SJSA1 (cell line): ENCODE data around the gene KCND3. TPM values are rescaled to one million over a fixed set of nuclear protein-coding genes. Genes with fewer than 3 reads are reported as not detected.
"Not testable (repeated sequence)": the region's sequence is repeated elsewhere in the genome, so short reads cannot be mapped to it uniquely, and the experiment has no call there.

ENCODE experiments used
- DNase-seq, 2 experiments: peaks; one replicate each; pipeline ENCODE4 v3.0.0-alpha.2; 2015 to 2020; ENCODE audit warnings: low spot score in 2 of 2, low read depth in 1 of 2
- H3K27ac ChIP-seq: fragments of 250-450 bp; sonication (Bioruptor Pico); 2 replicates; pipeline ENCODE4 v1.5.1; 2020; ENCODE audit warnings: mild to moderate bottlenecking, moderate library complexity
- H3K27me3 ChIP-seq: fragments of 250-450 bp; sonication (Bioruptor Pico); replicated peaks from 2 replicates; pipeline ENCODE4 v1.5.1; 2020; ENCODE audit warnings: mild to moderate bottlenecking, moderate library complexity
- H3K36me3 ChIP-seq: fragments of 250-450 bp; sonication (Bioruptor Pico); 2 replicates; pipeline ENCODE4 v1.5.1; 2020; ENCODE audit warnings: mild to moderate bottlenecking
- H3K4me1 ChIP-seq: fragments of 250-450 bp; sonication (Bioruptor Pico); replicated peaks from 2 replicates; pipeline ENCODE4 v1.6.1; 2021; ENCODE audit warnings: mild to moderate bottlenecking
- H3K4me3 ChIP-seq: fragments of 250-450 bp; sonication (Bioruptor Pico); 2 replicates; pipeline ENCODE4 v1.5.1; 2020; ENCODE audit warnings: mild to moderate bottlenecking
- H3K9me3 ChIP-seq: fragments of 250-450 bp; sonication (Bioruptor Pico); replicated peaks from 2 replicates; pipeline ENCODE4 v1.5.1; 2020; ENCODE audit warnings: mild to moderate bottlenecking
- total RNA-seq: library from RNA; depleted of rRNA; stranded (reverse); fragments of >200 nt; shearing (Covaris generic); gene quantifications from 2 replicates; pipeline ENCODE4 v1.2.3, GENCODE V29; 2014

KCND3 gene
- total RNA-seq, 1 experiment from 2014 or later: not detected

DNA sequence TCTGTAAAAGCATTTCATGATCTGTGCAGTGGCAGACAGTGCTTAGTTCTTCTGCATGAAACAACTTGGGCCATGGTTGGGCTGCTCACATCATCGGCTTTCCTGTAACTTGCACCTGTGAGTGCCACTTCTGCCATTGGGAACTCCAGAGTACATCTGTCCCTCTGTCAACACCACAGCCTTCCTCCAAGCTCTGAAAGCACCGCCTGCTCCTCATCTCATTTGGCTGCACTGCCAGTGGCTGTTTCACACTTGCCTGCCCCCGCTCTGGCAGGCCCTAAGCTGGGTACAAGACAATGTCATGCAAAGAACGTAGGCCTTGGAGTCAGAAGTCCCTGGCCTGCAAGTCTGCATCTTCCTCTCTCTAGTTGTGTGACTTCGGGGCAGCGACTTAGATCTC lies 187.4 kb downstream of the KCND3 start:
- peaks cover 40% of the 10 kb centered on the region for H3K27me3 ChIP-seq
- H3K27ac ChIP-seq: no peak overlapping the region
- DNase-seq: no peak
- H3K4me3 ChIP-seq: no peak overlapping the region
- H3K9me3 ChIP-seq: no peaks in the 10 kb centered on the region
- H3K4me1 ChIP-seq: no peaks in the 10 kb centered on the region
- H3K36me3 ChIP-seq: no peaks in the 10 kb centered on the region

DNA sequence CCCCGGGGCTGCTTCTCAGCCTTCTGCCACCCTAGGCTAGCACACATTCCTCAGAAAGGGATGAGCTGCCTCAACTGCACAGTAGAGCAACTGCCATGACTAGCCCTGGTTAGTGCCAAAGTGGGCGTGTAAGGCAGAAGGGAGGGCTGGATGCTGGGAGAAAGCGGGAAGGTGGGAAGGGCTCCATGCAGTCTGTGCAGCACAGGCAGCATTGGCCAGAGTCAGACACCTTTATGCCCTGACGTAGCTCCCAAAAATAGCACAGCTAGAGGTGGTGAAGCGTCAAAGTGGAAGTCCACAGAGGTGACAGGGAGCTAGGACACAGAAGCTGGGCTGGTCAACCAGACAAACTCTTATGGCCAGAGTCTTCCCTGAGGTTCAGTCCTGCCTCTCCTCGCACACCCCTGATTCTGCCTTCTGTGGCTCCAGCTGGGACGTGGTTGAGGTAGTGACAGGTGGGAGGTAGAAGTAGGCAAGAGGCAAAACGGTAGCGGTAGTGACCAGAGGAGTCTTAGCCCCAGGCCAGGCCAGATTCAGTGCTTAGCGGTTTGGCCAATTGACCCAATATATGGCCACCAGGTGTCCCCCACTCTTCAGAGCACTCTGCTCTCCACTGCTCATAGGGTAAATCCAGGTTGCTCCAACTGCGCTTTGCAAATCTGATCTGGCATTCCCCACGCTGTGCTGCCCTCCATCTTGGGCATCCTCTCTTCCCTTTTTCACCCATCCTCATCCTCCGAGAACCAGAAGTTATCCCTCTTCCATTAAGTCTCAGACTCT lies 188.2 kb downstream of the KCND3 start:
- Histone ChIP-seq H3K4me3 (no peak overlapping the region), H3K36me3 (no peaks in the 10 kb centered on the region), H3K27me3 (peaks cover 36% of the 10 kb centered on the region), H3K4me1 (no peaks in the 10 kb centered on the region), H3K27ac (no peak overlapping the region), H3K9me3 (no peaks in the 10 kb centered on the region)
- DNase-seq: no peak

DNA sequence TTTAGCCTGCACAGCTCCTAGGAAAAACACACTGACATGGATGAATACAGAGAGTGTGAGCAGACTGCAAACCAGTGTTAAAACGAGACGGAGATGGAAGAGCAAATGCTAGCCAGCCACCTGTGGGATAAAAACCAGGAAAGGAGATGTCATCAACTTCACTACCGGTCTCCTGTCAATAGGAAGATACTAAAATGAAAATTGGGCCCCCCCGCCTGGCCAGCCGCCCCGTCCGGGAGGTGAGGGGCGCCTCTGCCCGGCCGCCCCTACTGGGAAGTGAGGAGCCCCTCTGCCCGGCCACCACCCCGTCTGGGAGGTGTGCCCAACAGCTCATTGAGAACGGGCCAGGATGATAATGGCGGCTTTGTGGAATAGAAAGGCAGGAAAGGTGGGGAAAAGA lies 189.7 kb downstream of the KCND3 start:
- DNase-seq, H3K9me3 ChIP-seq: not testable (repeated sequence)

DNA sequence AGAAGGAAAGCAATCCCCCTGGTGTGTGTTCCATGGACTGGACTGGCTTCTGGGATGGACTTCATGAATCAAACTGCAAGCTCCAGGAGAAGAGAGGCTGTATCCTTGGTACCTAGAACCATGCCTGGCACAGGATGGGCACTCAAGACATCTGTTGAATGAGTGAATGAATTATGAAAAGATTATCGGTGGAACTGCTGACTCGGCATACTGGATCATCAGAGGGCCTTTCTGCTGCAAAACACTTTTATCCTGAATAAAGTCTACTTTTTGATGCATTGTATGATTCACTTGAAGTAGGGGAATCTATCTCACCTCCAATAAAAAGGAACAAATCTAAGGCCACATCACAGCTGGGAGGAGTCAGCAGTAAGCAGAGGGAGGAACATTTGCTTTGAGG lies 190.9 kb downstream of the KCND3 start:
- Histone ChIP-seq H3K4me1 (no peaks in the 10 kb centered on the region), H3K27me3 (peaks cover 22% of the 10 kb centered on the region), H3K9me3 (no peaks in the 10 kb centered on the region), H3K27ac (no peak overlapping the region), H3K4me3 (no peak overlapping the region), H3K36me3 (no peaks in the 10 kb centered on the region)
- no peak for DNase-seq

More for the DNA sequence above, 189.7 kb downstream of the KCND3 start:
- H3K4me3 ChIP-seq, H3K4me1 ChIP-seq, H3K36me3 ChIP-seq, H3K27ac ChIP-seq: not testable (repeated sequence)
- peaks cover 33% of the 10 kb centered on the region for H3K27me3 ChIP-seq

DNA sequence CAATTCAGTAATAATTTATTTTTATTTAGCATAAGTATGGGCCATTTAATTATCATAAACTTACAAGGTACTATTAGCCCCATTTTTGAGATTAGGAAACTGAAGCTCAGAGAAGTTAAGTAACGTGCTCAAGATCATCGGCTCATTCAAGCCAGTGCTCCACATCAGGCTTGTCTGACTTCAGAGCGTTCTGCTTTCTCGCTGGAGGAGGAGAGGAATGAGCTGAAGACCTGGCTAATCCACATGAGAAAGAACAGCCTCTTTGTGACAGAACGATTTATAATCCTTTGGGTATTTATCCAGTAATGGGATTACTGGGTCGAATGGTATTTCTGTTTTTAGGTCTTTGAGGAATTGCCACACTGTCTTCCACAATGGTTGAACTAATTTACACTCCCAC lies 194.1 kb downstream of the KCND3 start:
- DNase-seq: no peak
- H3K9me3 ChIP-seq: no peaks in the 10 kb centered on the region
- H3K4me3 ChIP-seq: no peak overlapping the region
- H3K27ac ChIP-seq: no peak overlapping the region
- no peaks in the 10 kb centered on the region for H3K4me1 ChIP-seq
- no peaks in the 10 kb centered on the region for H3K36me3 ChIP-seq
- peaks cover 24% of the 10 kb centered on the region for H3K27me3 ChIP-seq

DNA sequence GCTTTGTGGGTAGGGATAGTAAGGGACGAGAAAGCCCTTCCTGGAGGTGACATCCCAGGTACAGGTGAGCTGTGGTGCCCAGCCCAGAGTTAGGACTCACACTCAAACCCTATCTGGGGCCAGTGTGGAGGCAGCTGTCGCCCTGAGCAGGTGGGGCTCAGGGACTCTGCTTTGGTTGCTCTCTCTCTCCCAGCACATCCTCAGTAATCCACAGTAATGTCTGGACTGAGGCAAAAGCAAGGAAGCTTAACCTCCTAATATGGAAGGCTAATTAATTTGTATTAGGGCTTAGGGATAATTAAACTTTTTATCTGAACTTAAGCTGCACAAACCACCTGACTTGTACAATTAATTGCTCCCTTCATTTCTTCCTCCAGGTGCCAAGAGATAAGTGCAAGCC lies 195.5 kb downstream of the KCND3 start:
- no peaks in the 10 kb centered on the region for H3K4me1 ChIP-seq
- H3K27me3 ChIP-seq: peaks cover 31% of the 10 kb centered on the region
- no peak overlapping the region for H3K4me3 ChIP-seq
- H3K36me3 ChIP-seq: no peaks in the 10 kb centered on the region
- H3K9me3 ChIP-seq: no peaks in the 10 kb centered on the region
- H3K27ac ChIP-seq: no peak overlapping the region
- DNase-seq: no peak

DNA sequence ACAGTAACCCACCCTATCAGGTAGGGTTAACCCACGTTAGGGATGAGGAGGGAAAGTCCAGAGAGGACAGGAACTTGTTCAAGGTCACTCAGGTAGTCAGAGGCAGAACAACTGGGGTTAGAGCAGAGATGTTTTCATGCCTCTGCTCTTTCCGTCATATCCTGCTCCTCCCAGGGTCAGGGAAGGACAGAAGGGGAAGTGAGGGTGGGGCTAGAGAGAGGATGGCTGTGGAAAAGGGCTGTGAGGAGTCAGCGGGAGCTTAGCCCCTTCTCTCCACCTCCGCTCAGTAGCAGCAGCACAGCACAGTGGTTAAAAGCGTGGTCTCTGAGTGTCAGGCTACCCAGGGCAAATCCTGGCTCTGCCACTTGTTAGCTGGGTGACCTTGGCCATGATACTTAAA lies 197.2 kb downstream of the KCND3 start:
- no peak overlapping the region for H3K4me3 ChIP-seq
- no peak overlapping the region for H3K27ac ChIP-seq
- no peaks in the 10 kb centered on the region for H3K4me1 ChIP-seq
- H3K36me3 ChIP-seq: no peaks in the 10 kb centered on the region
- no peak for DNase-seq
- H3K9me3 ChIP-seq: no peaks in the 10 kb centered on the region
- H3K27me3 ChIP-seq: peaks cover 33% of the 10 kb centered on the region

DNA sequence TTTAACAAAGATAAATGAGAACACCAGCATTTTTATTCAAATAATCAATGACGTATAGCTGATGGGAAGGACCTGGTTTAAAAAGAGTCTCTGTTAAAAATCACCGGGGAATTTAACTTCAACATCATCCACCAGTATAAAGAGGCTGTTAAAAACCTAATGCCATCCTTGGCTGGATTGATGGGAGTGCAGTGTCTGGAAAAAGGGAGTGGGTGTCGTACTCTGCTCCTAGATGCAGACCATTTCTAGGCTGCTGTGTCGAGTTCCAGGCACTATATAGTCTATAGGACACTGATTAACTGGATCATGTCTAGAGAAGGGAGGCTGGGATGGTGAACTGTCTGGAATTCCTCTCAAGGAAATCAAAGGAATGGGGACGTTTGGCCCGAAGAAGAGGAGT lies 197.7 kb downstream of the KCND3 start:
- DNase-seq: no peak
- no peaks in the 10 kb centered on the region for H3K9me3 ChIP-seq
- no peaks in the 10 kb centered on the region for H3K4me1 ChIP-seq
- no peaks in the 10 kb centered on the region for H3K36me3 ChIP-seq
- no peak overlapping the region for H3K27ac ChIP-seq
- no peak overlapping the region for H3K4me3 ChIP-seq
- peaks cover 33% of the 10 kb centered on the region for H3K27me3 ChIP-seq

DNA sequence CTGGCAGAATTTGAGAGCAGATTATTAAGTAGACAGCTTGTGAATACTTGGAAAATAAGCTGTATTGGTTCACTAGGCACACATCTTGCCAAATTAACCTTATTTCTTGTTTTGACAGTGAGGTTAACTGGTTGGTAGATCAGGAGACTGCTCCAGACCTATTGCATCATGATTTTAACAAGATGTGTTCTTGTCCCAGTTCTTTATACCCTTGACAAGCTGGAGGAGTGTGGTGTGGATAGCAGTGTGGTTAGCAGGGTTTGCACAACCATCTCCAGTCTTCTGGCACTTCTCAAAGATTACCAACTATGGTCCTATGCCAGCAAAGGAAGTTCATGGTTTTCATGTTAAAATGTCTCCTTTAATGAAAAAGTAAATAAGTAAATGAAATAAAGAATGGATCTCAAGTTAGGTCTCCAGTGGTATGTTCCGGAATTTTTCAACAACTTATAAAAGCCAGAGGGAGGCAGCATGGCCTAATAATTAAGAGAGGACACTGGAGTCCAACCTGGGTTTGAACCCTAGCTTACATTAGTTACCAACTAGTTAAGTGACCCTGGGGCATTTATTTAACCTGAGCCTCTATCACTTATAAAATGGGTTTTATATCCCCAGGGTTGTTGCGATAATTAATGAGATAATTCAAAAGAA lies 199.7 kb downstream of the KCND3 start:
- no peak for DNase-seq
- Histone ChIP-seq H3K4me3 (no peak overlapping the region), H3K9me3 (no peaks in the 10 kb centered on the region), H3K27ac (no peak overlapping the region), H3K4me1 (no peaks in the 10 kb centered on the region), H3K27me3 (peaks cover 25% of the 10 kb centered on the region), H3K36me3 (no peaks in the 10 kb centered on the region)

DNA sequence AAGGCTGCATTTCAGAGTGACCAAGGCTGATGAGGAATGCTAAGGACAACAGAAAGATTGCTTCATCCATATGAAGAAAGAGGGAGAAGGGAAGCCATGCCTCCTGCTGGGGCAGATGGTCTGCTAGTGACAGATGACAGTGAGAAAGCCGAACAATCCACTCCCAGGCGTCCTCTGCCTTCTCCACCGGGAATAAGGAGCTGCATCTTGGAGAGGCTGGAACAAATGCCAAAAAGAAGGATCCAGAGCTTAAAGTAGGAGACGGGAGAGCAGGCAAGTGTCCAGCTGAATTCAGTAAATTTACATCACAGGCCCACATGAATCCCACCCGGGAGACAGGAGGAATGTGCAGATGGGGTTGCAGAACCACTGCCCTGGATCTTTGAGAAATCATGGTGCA lies 200.3 kb downstream of the KCND3 start:
- H3K9me3 ChIP-seq: no peaks in the 10 kb centered on the region
- H3K27ac ChIP-seq: no peak overlapping the region
- H3K27me3 ChIP-seq: peaks cover 25% of the 10 kb centered on the region
- DNase-seq: no peak
- no peaks in the 10 kb centered on the region for H3K36me3 ChIP-seq
- H3K4me1 ChIP-seq: no peaks in the 10 kb centered on the region
- no peak overlapping the region for H3K4me3 ChIP-seq

DNA sequence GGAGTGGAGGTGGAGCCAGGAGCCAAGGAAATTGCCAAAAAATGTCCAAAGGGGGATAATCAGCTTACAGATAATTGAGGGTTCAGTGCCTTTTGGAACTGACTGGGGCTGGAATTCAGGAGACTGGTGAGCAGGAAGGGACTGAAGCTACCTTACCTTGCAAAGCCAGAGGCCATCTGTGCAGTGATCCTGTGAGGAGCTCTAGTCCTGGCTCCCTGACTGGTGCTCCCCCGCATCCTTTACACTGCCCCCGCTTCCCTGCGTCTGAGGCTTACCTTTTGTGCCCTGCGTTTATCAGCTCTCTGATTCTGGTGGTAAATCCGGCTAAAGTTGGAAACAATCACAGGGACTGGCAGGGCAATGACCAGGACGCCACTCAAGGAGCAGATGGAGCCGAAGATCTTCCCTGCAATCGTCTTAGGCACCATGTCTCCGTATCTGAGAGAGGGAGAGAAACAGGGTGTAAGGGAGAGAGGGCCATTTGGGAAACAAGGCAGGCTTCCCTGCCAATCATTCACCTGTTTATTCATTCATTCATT lies 202.7 kb downstream of the KCND3 start:
- H3K9me3 ChIP-seq: no peaks in the 10 kb centered on the region
- no peak overlapping the region for H3K27ac ChIP-seq
- H3K27me3 ChIP-seq: peaks cover 22% of the 10 kb centered on the region
- H3K36me3 ChIP-seq: no peaks in the 10 kb centered on the region
- no peak for DNase-seq
- no peaks in the 10 kb centered on the region for H3K4me1 ChIP-seq
- H3K4me3 ChIP-seq: no peak overlapping the region

DNA sequence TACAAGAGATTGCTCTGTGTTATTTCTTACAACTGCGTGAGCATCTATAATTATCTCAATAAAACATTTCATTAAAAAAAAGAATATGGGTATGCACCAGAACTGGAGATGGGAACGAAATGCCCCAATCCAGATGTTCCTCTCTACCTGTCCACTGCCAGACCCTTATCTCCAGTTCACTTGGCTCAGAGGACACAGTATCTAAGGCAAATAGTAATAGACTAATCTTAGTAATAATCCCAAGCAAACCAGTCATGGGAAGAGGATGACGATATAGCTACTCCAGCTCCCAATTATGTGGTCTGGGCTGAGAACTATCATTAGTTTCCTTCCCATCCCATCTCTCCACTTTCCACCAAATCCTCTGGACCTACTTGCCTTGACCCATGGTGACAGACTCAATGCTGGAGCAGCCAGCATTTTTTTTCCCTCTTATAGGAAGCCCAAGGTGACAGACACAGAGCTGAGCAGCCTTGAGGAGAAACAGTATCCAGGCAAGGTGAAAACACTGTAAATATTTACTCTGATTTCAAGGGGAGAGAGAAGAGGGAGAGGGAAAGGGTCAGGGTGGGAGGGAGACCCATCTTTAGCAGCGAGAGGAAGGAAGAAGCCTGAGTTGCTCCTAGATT lies 205.1 kb downstream of the KCND3 start:
- peaks cover under 1% of the 10 kb centered on the region for H3K4me1 ChIP-seq
- H3K4me3 ChIP-seq: no peak overlapping the region
- H3K27me3 ChIP-seq: peaks cover 8% of the 10 kb centered on the region; the same call in 1 of the 2 replicates
- DNase-seq: no peak
- H3K36me3 ChIP-seq: no peaks in the 10 kb centered on the region
- H3K27ac ChIP-seq: no peak overlapping the region
- no peaks in the 10 kb centered on the region for H3K9me3 ChIP-seq

DNA sequence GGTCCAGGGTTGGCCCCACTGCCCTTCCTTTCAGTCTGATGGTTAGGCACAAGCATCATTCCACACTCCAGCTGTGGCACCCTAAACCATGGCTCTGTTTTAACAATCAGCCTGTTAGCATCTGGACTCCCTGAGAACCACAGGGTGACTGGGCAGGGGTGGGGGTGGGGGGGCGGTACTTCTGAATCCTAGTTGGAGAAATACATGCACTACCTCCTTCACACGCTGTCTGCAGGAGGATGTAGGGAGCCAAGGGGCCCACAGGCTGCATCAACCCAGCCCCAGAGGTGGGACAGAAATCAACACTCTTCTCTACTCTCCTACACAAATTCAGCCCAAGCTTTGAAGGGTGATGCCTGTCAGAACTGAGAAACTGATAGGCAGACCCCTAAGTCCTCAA lies 209.9 kb downstream of the KCND3 start:
- Histone ChIP-seq H3K27ac (peak overlapping the region; percentile 64; the same call in 1 of the 2 replicates), H3K4me3 (no peak overlapping the region), H3K9me3 (no peaks in the 10 kb centered on the region; the same call in 1 of the 2 replicates), H3K36me3 (no peaks in the 10 kb centered on the region), H3K27me3 (0 out of 2 replicates have a peak, but pooled peaks cover 3% of the 10 kb centered on the region), H3K4me1 (peaks cover 34% of the 10 kb centered on the region)
- DNase-seq: no peak

DNA sequence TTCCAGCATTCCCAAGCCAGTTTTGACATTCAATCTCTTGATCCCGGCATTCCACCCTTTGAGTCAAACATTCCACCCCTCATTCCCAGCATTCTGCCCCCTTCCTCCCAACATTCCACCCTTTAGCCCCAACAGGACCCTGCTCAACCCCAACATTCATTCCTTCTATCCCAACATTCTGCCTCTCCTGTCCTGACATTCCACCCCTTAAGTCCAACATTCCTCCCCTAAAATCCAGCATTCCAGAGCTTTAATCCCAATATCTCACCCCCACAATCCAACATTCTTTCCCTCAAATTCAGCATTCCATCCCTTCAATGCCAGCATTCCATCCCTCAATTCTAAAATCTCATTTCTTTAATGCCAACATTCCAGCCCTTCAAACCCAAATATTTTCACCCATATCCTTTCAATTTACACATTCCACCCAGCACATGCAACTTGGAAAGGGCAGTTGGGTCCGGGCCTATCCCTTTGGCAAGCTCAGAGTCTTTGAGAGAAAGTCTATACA lies 210.9 kb downstream of the KCND3 start:
- no peaks in the 10 kb centered on the region for H3K36me3 ChIP-seq
- peak overlapping the region; percentile 64 for H3K27ac ChIP-seq
- no peaks in the 10 kb centered on the region; the same call in 1 of the 2 replicates for H3K9me3 ChIP-seq
- H3K4me1 ChIP-seq: peaks cover 34% of the 10 kb centered on the region
- DNase-seq: peak; percentile 54 to 62
- H3K27me3 ChIP-seq: 0 out of 2 replicates have a peak, but pooled peaks cover 1% of the 10 kb centered on the region
- H3K4me3 ChIP-seq: no peak overlapping the region
